ENCODE measurements around the gene CNIH2.

CNIH2 gene

GRCh38 chr11:66259225-66259624 lies 18.8 kb upstream of the CNIH2 start:
- no peak for DNase-seq (ENCODE audit: low read depth in 2 of 2)

GRCh38 chr11:66259956-66260355 lies 18.0 kb upstream of the CNIH2 start:
- no peak for DNase-seq (ENCODE audit: low read depth in 2 of 2)

GRCh38 chr11:66261578-66261977 lies 16.4 kb upstream of the CNIH2 start:
- no peak for DNase-seq (ENCODE audit: low read depth in 2 of 2)

DNA sequence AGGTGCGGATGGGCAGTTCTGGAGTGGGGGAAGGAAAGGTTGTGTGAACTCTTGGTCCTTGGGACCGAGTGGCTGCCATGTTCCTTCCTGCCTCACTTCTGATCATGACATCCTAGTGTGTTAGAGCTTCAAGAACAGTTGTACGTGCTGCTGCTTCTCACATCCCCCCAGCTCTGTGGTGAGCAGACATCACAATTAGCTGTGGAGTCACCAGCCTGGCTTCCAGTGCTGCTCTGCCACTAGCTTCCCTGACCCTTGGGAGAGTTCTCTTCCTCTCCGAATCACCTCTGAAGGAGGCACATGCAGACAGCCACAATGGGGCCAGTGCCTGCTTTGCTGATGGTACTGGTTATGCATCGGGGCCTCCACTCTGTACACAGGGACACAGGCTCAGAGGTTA lies 15.8 kb upstream of the CNIH2 start:
- DNase-seq (ENCODE audit: low read depth in 2 of 2), result no peak

DNA sequence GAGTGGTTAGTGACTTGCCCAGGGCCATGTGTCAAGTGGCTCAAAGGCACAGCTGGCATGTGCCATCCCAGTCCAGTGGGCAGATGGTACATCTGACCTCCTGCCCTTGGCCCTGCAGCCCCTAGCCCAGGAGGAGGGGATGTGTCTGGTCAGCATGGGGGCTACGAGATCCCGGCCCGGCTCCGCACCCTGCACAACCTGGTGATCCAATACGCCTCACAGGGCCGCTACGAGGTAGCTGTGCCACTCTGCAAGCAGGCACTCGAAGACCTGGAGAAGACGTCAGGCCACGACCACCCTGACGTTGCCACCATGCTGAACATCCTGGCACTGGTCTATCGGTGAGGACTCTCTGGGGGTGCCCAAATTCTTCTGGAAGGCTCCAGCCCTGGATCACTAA lies 15.3 kb upstream of the CNIH2 start:
- no peak for DNase-seq (ENCODE audit: low read depth in 2 of 2)

GRCh38 chr11:66263231-66263630 lies 14.7 kb upstream of the CNIH2 start:
- no peak for DNase-seq (ENCODE audit: low read depth in 2 of 2)

GRCh38 chr11:66263785-66264184 lies 14.2 kb upstream of the CNIH2 start:
- no peak for DNase-seq (ENCODE audit: low read depth in 2 of 2)

DNA sequence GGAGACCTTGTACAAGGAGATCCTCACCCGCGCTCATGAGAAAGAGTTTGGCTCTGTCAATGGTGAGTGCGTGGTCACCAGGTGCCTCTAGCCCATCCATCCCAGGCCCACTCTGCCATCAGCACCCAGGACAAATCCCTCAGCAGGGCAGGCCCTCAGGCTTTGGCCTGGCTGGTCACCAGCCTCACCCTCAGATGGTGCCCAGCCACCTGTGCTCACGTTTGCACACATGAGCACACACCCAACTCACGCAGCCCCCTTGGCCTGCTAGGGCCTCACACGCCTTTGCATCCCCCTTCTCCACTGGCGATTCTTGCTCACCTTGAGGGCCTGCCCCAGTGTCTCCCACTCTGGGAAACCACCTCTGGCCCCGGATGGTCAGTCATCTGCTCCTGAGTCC lies 13.6 kb upstream of the CNIH2 start:
- no peak for DNase-seq (ENCODE audit: low read depth in 2 of 2)

DNA sequence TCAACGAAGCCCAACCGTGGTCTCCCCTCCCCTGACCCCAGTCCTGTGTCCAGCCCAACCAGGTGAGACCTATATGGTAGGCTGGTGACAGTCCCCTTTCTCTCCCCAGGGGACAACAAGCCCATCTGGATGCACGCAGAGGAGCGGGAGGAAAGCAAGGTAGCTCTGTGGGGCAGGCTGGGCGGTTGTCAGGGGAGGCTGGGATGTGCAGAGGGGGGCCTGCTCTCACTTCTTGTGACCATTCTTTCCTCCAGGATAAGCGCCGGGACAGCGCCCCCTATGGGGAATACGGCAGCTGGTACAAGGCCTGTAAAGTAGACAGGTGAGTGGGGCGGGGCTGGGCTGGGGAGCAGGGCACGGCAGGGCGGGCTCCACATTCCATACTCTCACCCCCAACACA lies 13.1 kb upstream of the CNIH2 start:
- DNase-seq (ENCODE audit: low read depth in 2 of 2), result no peak

DNA sequence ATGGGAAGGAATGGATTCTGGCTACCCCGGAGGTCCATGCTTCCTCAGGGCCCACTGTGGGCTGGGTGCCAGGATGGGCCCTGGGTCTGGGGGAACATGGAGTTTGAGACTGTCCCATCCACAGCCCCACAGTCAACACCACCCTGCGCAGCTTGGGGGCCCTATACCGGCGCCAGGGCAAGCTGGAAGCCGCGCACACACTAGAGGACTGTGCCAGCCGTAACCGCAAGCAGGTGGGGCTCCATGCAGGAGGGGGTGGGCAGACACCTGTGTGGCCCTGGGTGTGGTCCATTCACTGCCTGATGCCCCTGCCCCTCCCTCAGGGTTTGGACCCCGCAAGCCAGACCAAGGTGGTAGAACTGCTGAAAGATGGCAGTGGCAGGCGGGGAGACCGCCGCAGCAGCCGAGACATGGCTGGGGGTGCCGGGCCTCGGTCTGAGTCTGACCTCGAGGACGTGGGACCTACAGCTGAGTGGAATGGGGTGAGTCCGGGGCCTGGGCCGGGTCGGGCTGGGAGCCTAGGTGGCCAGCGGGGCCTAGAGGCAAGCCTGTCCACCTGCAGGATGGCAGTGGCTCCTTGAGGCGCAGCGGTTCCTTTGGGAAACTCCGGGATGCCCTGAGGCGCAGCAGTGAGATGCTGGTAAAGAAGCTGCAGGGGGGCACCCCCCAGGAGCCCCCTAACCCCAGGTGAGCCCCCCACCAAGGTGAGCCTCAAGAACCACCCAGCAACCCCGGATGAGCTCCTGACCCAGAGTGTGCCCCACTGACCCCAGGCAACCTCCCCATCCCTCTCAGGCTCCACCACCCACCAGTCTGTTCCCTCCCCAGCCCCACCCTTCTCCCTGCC lies 12.2 kb upstream of the CNIH2 start:
- DNase-seq (ENCODE audit: low read depth in 2 of 2), result no peak

DNA sequence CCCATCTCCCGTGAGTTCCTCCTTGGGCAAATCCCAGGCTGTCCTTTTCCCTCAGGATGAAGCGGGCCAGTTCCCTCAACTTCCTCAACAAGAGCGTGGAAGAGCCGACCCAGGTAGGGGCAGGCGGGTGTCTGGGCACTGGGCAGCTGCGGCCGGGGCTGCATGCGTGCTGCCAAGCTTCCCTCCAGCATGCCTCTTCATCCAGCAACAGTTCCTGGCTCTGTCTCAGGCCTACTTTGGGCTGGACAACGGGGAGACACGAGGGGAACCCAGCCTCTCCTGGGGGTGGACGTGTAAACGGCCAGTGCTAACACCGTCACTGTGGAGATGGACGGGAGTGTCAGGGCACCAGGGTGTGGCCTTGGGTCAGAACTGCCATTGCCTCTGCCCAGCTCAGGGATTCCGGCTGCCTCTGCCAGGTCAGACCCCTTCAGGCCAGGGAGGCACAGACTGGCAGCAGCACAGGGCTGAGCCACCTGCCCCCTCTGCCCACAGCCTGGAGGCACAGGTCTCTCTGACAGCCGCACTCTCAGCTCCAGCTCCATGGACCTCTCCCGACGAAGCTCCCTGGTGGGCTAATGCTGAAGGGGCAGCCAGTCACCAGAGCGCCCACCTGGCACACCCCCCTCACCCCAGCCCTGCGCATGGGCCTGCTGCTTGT lies 11.5 kb upstream of the CNIH2 start:
- DNase-seq (ENCODE audit: low read depth in 2 of 2), result no peak

- DNase-seq (ENCODE audit: low read depth in 2 of 2), result no peak
Observed at GRCh38 chr11:66267039-66267378, 11.0 kb upstream of the CNIH2 start.

DNA sequence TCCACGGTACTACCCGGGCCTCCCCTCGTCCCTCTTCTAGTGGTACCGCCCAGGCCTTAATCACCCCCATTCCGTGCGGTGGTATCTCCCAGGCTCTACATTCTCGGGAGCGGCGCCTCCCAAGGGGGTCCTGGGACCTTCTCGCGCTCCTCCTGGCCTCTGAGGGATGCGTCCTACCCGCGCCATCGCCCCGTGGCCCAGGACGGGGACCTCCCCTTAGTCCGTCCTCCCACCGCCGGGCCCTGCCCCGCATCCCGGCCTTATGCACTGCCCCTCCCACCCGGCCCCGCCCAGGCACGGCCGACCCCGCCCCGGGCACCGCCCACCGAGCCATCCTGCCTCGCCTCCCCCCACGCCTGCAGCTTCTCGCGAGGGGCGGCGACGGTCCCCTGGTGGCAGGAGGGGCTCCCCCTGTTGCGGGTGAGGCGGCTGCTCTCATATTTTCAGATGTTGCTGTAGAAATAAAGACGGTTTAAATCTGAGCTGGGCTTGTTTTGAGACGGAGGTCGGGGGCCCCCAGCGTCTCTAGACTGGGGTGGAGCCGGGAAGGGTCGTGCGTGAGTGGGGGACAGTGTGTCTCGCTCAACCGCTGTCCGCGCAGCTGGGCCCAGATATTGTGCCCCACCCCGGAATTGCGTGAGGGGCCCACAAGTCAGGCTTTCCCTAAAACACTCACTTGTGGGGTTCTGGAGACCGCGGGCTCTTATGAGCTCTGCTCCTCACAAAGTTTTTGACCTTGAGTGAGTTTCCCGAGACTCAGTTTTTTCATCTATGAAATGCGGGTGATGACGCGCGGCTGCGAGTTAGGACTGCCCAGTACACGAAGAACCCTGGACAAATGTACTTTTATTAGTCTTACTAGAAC lies 10.4 kb upstream of the CNIH2 start:
- peak; percentile 62 to 77 for DNase-seq (ENCODE audit: low read depth in 2 of 2)

- peak; percentile 97 to 99 for DNase-seq (ENCODE audit: low read depth in 2 of 2)
Observed at GRCh38 chr11:66268244-66268951, 9.6 kb upstream of the CNIH2 start, which contains the start of gene RAB1B. Gene RAB1B, plus strand, starts transcription at chr11:66268639. Its CDS starts 41 bp downstream, at chr11:66268680.

GRCh38 chr11:66268952-66269905 lies 8.7 kb upstream of the CNIH2 start:
- DNase-seq (ENCODE audit: low read depth in 2 of 2), result no peak

DNA sequence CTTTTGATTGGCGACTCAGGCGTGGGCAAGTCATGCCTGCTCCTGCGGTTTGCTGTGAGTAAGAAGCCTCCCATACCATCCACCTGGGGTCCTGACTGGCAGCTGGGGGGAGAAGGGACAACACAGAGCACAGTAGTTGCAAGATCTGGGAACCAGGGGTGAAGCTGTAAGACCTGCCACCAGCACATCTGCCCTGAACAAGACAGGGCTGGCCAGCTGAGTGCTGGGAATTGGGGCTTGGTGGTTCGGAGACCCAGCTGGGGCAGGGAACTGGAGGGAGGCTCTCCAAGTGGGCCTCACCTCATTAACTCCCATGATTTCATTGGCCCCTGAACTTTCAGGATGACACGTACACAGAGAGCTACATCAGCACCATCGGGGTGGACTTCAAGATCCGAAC lies 6.2 kb upstream of the CNIH2 start:
- no peak for DNase-seq (ENCODE audit: low read depth in 2 of 2)

- DNase-seq (ENCODE audit: low read depth in 2 of 2), result no peak
Observed at GRCh38 chr11:66272596-66272995, 5.4 kb upstream of the CNIH2 start.

DNA sequence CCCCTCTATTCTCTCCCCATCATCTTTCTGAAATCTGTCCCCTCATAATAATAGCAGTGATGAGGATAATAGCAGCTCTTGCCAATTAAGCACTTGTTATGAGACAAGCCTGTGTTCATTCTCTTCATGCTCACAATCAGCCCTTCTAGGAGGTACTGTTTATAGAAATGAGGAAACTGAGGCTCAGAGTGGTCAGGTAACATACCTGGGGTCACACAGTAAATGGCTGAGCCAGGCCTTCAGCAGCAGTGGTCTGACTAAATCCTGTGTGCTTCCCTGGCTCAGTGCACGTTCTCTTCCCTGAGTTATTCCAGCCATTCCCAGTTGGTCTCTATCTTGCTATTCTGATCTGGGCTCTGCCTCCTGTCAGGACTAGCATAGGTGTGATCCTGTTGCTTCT lies 3.8 kb upstream of the CNIH2 start:
- DNase-seq (ENCODE audit: low read depth in 2 of 2), result no peak

- DNase-seq (ENCODE audit: low read depth in 2 of 2), result no peak
Observed at GRCh38 chr11:66275396-66275795, 2.6 kb upstream of the CNIH2 start.

DNA sequence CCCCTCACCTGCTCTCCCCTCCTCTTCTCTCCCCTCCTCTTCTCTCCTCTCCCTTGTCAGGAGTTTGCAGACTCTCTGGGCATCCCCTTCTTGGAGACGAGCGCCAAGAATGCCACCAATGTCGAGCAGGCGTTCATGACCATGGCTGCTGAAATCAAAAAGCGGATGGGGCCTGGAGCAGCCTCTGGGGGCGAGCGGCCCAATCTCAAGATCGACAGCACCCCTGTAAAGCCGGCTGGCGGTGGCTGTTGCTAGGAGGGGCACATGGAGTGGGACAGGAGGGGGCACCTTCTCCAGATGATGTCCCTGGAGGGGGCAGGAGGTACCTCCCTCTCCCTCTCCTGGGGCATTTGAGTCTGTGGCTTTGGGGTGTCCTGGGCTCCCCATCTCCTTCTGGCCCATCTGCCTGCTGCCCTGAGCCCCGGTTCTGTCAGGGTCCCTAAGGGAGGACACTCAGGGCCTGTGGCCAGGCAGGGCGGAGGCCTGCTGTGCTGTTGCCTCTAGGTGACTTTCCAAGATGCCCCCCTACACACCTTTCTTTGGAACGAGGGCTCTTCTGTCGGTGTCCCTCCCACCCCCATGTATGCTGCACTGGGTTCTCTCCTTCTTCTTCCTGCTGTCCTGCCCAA lies 1.9 kb upstream of the CNIH2 start:
- no peak for DNase-seq (ENCODE audit: low read depth in 2 of 2)
